OCI-LY7 (cell line): ENCODE results near the gene ZNF831. TPM values are rescaled to one million over a fixed set of nuclear protein-coding genes. Genes with fewer than 3 reads are reported as not detected.

Experiments used
- BruUV-seq: library from RNA; stranded (reverse); fragments of 400-500 nt; replicated peaks from 2 replicates; lab custom pipeline; 2021; lab: Mats Ljungman, UMichigan
- CTCF ChIA-PET: fragments of 300-600 bp; sonication (Branson Sonifier 250); formaldehyde crosslinking; loops from one replicate; lab custom pipeline; 2022; ENCODE audit warnings: antibody characterized with exemption; ENCODE audit not compliant: unreplicated experiment; lab: Charles Lee
- POLR2A ChIA-PET: fragments of 300-600 bp; sonication (Branson Sonifier 250); formaldehyde crosslinking; loops from one replicate; lab custom pipeline; 2022; ENCODE audit warnings: antibody characterized with exemption; lab: Charles Lee
- DNase-seq: peaks from one replicate; pipeline ENCODE4 v3.0.0-alpha.2; 2015; ENCODE audit warnings: low spot score
- H2AFZ ChIP-seq: fragments of 200-600 bp; sonication (generic), shearing (Covaris generic); 2 replicates; pipeline ENCODE4 v1.6.1; 2014; ENCODE audit warnings: mild to moderate bottlenecking, antibody characterized with exemption, low read length, moderate library complexity
- H3K27ac ChIP-seq: fragments of 200-600 bp; sonication (generic); 2 replicates; pipeline ENCODE4 v1.5.1; 2014; ENCODE audit warnings: mixed run types, low read depth, mild to moderate bottlenecking, moderate library complexity, low read length, inconsistent platforms; ENCODE audit not compliant: poor library complexity, severe bottlenecking
- H3K36me3 ChIP-seq: fragments of 200-600 bp; sonication (generic); 2 replicates; pipeline ENCODE4 v1.6.1; 2014; ENCODE audit warnings: mild to moderate bottlenecking, antibody characterized with exemption, low read length, moderate library complexity, mixed read lengths; ENCODE audit not compliant: insufficient read depth
- H3K4me1 ChIP-seq: fragments of 200-600 bp; sonication (generic); 2 replicates; pipeline ENCODE4 v1.5.1; 2014; ENCODE audit warnings: mild to moderate bottlenecking, low read length; ENCODE audit not compliant: insufficient read depth, poor library complexity, severe bottlenecking
- H3K4me2 ChIP-seq: fragments of 200-600 bp; sonication (generic); 2 replicates; pipeline ENCODE4 v1.6.1; 2014; ENCODE audit warnings: mild to moderate bottlenecking, low read length
- H3K4me3 ChIP-seq: fragments of 200-600 bp; sonication (generic); 2 replicates; pipeline ENCODE4 v1.5.1; 2014; ENCODE audit warnings: mild to moderate bottlenecking, low read depth, low read length; ENCODE audit not compliant: poor library complexity, severe bottlenecking
- H3K79me2 ChIP-seq: fragments of 200-600 bp; sonication (generic); 2 replicates; pipeline ENCODE4 v1.6.1; 2016; ENCODE audit warnings: low read depth, mild to moderate bottlenecking, low read length, moderate library complexity, mixed read lengths; ENCODE audit not compliant: insufficient read depth
- H3K9me2 ChIP-seq: fragments of 200-600 bp; sonication (generic); 2 replicates; pipeline ENCODE4 v1.6.1; 2016; ENCODE audit warnings: mild to moderate bottlenecking, low read length, mixed read lengths; ENCODE audit not compliant: insufficient read depth
- H3K9me3 ChIP-seq: fragments of 200-600 bp; sonication (generic); 2 replicates; pipeline ENCODE4 v1.6.1; 2014; ENCODE audit warnings: mild to moderate bottlenecking, mixed run types, low read length, mixed read lengths
- H4K20me1 ChIP-seq: fragments of 200-600 bp; sonication (generic); 2 replicates; pipeline ENCODE4 v1.6.1; 2014; ENCODE audit warnings: mild to moderate bottlenecking, antibody characterized with exemption, low read length, moderate library complexity, mixed read lengths; ENCODE audit not compliant: insufficient read depth
- EZH2phosphoT487 ChIP-seq: fragments of 200-600 bp; sonication (generic); IDR thresholded peaks from 2 replicates; pipeline ENCODE4 v1.6.1; 2018; ENCODE audit warnings: low read depth, borderline replicate concordance, mild to moderate bottlenecking, mixed run types, antibody characterized with exemption, low read length, moderate library complexity, mixed read lengths
- intact Hi-C: fragments of 100-400 bp; cut with micrococcal nuclease; formaldehyde crosslinking; loops from one replicate; pipeline ENCODE4 v1.10.0; 2022; ENCODE audit not compliant: unreplicated experiment
- total RNA-seq, 2 experiments: library from RNA; depleted of rRNA in 1 of 2; stranded (reverse); fragments of >200 nt in 1 of 2; shearing (Covaris generic) in 1 of 2; gene quantifications; 2 replicates each; pipeline ENCODE4 v1.2.3, GENCODE V29; 2014 to 2022
- TF ChIP-seq, protein P1 (sequence below): fragments of 200-600 bp; sonication (generic); conservative IDR thresholded peaks from 2 replicates; pipeline ENCODE4 v1.5.1; 2014; ENCODE audit warnings: mild to moderate bottlenecking, antibody characterized with exemption, low read length, moderate library complexity, mixed read lengths

Gene ZNF831
- total RNA-seq, 2 experiments from 2014 or later = 5.9 to 6.3 TPM

DNA sequence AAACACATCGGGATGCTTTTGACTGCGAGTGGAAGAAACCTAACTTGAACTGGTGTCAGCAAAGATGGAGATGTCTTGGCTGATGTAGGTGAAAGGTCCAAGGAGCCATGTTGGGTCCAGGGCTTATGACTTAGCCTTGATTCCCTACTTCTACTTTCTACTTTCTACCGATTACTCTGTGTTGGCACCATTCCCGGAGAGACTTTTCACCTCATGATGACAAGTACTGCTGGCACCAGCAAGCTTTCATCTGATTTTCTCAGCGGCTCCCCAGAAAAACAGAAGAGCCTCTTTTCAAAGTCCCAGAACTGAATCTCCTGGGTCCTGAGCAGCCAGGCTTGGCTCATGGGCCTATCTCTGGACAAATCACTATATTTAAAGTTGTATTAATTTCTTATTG is 131.9 kb downstream of the ZNF831 start:
- CTCF ChIA-PET = no interaction called here
- Histone ChIP-seq H3K9me3 (no peaks in the 10 kb centered on the region), H3K79me2 (no peaks in the 10 kb centered on the region), H3K4me2 (no peak overlapping the region), H3K27ac (no peak overlapping the region), H4K20me1 (no peaks in the 10 kb centered on the region), H2AFZ (no peak overlapping the region), H3K36me3 (no peaks in the 10 kb centered on the region), H3K9me2 (no peaks in the 10 kb centered on the region), H3K4me3 (no peak overlapping the region), H3K4me1 (no peaks in the 10 kb centered on the region)
- POLR2A ChIA-PET = no interaction called here
- no peak for DNase-seq
- intact Hi-C loops = no loop called here
- BruUV-seq = no TSS peak
- TF ChIP-seq EZH2phosphoT487 = no peak
- TF ChIP-seq, protein P1, sequence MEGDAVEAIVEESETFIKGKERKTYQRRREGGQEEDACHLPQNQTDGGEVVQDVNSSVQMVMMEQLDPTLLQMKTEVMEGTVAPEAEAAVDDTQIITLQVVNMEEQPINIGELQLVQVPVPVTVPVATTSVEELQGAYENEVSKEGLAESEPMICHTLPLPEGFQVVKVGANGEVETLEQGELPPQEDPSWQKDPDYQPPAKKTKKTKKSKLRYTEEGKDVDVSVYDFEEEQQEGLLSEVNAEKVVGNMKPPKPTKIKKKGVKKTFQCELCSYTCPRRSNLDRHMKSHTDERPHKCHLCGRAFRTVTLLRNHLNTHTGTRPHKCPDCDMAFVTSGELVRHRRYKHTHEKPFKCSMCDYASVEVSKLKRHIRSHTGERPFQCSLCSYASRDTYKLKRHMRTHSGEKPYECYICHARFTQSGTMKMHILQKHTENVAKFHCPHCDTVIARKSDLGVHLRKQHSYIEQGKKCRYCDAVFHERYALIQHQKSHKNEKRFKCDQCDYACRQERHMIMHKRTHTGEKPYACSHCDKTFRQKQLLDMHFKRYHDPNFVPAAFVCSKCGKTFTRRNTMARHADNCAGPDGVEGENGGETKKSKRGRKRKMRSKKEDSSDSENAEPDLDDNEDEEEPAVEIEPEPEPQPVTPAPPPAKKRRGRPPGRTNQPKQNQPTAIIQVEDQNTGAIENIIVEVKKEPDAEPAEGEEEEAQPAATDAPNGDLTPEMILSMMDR = no peak

DNA sequence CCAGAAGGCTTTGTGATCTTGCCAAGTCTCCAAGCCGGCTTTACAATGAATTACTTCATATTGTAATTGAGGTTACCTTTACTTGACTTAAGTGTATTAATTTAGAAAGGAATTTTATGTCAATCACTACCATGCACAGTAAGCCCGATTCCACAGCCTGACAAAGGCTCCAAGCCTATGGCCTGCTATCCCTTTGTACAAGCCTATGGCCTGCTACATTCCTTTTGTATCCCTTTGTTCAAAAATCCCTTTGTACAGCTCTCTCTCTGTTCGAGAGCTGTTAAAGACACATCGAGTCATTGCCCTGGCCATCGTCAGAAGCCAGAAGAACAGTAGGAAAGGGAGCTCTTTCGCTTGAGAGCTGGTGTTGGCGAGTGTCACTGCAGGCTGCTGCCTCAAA is 134.1 kb downstream of the ZNF831 start:
- CTCF ChIA-PET = no interaction called here
- TF ChIP-seq EZH2phosphoT487 = no peak
- BruUV-seq = no TSS peak

DNA sequence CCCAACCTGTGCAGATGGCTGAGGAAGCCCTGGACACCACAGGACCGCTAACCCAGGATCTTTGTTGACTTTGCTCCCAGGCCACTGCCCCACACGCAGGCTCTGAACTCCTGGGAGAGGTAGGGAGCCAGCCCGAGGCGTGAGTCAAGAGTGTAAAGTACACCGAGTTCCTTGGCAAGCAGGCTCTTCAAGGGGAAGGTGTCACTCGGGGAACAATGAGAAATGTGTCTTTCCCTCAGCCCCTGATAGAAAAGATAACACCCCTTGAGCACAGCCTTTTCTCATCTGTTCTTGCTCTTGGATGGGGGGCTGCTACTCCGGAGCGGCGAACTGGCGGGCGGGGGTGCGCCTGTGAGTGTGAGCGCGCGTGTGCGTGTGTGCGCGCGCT is 136.3 kb downstream of the ZNF831 start:
- Histone ChIP-seq H3K36me3 (no peaks in the 10 kb centered on the region), H4K20me1 (no peaks in the 10 kb centered on the region), H3K9me3 (no peaks in the 10 kb centered on the region), H3K79me2 (no peaks in the 10 kb centered on the region), H3K4me2 (no peak overlapping the region), H3K4me3 (no peak overlapping the region), H3K4me1 (no peaks in the 10 kb centered on the region), H2AFZ (no peak overlapping the region), H3K27ac (no peak overlapping the region), H3K9me2 (no peaks in the 10 kb centered on the region)
- intact Hi-C loops = no loop called here
- no TSS peak for BruUV-seq
- CTCF ChIA-PET = no interaction called here
- TF ChIP-seq EZH2phosphoT487 = no peak
- TF ChIP-seq, protein P1 = no peak
- POLR2A ChIA-PET = no interaction called here
- no peak for DNase-seq

More for the DNA sequence above, 134.1 kb downstream of the ZNF831 start:
- Histone ChIP-seq H3K79me2 (no peaks in the 10 kb centered on the region), H4K20me1 (no peaks in the 10 kb centered on the region), H3K9me2 (no peaks in the 10 kb centered on the region), H3K27ac (no peak overlapping the region), H3K4me2 (no peak overlapping the region), H3K36me3 (no peaks in the 10 kb centered on the region), H3K4me1 (no peaks in the 10 kb centered on the region), H3K4me3 (no peak overlapping the region), H2AFZ (no peak overlapping the region), H3K9me3 (no peaks in the 10 kb centered on the region)
- intact Hi-C loops = no loop called here
- POLR2A ChIA-PET = interaction anchor here (1.2 kb wide), 1 partner anchor 11 kb away, joined by 4 read pairs; no protein-coding TSS in a partner anchor
- no peak for DNase-seq
